Breast epithelium (tissue), 4 donors: ENCODE data around the gene TRIM66. TPM values are rescaled to one million over a fixed set of nuclear protein-coding genes. Genes with fewer than 3 reads are reported as not detected.

Experiments used
- DNase-seq, 2 donors: peaks; one replicate each; pipeline ENCODE4 v3.0.0-alpha.2; 2019; ENCODE audit warnings: low spot score in 2 of 2
- H3K27ac ChIP-seq, 2 donors: fragments of 200-600 bp; sonication (generic) in 1 of 2; one replicate each; pipeline ENCODE4 v1.5.1; 2016 to 2019; ENCODE audit warnings: mild to moderate bottlenecking in 1 of 2
- H3K27me3 ChIP-seq, 2 donors: fragments of 200-600 bp; sonication (generic) in 1 of 2; one replicate each; pipeline versions ENCODE4 v1.5.1 to v1.6.0; 2017 to 2019; ENCODE audit warnings: control low read depth in 1 of 2, mild to moderate bottlenecking in 1 of 2
- H3K36me3 ChIP-seq: fragments of 200-600 bp; one replicate; pipeline ENCODE4 v1.5.1; 2019
- H3K4me1 ChIP-seq, 2 donors: fragments of 200-600 bp; sonication (generic); one replicate each; pipeline ENCODE4 v1.5.1; 2016 to 2019; ENCODE audit warnings: control low read depth in 1 of 2
- H3K4me3 ChIP-seq, 3 donors: fragments of 200-600 bp; sonication (generic); 1 replicate in 2 of 3; 2 replicates in 1 of 3; pipeline ENCODE4 v1.5.1; 2016 to 2019; ENCODE audit warnings: mild to moderate bottlenecking in 3 of 3, moderate library complexity in 2 of 3
- H3K9me3 ChIP-seq, 2 donors: fragments of 200-600 bp; sonication (generic) in 1 of 2; one replicate each; pipeline ENCODE4 v1.5.1; 2016 to 2019; ENCODE audit warnings: control low read depth in 1 of 2
- POLR2A ChIP-seq: fragments of 450-650 bp; IDR thresholded peaks from one replicate; pipeline ENCODE4 v1.6.1; 2016; ENCODE audit warnings: antibody characterized with exemption, mild to moderate bottlenecking, moderate library complexity
- POLR2AphosphoS5 ChIP-seq, 3 donors: sonication (generic); formaldehyde crosslinking; IDR thresholded peaks; one replicate each; pipeline ENCODE4 v1.6.1; 2017; ENCODE audit warnings: antibody characterized with exemption in 3 of 3
- intact Hi-C: fragments of 100-400 bp; cut with DNase I; formaldehyde crosslinking; loops from one replicate; pipeline ENCODE4 v1.15.1; 2023; ENCODE audit warnings: low total_unique reads
- total RNA-seq, 3 donors: library from RNA; depleted of rRNA; stranded (reverse); fragments of >200 nt; gene quantifications; one replicate each; pipeline ENCODE4 v1.1.0, GENCODE V29; 2016
- TF ChIP-seq, protein P1 (sequence below), 3 donors: fragments of 450-650 bp; IDR thresholded peaks; one replicate each; pipeline ENCODE4 v1.5.1; 2016 to 2017; ENCODE audit warnings: antibody characterized with exemption in 3 of 3, mild to moderate bottlenecking in 3 of 3, moderate library complexity in 3 of 3

The TRIM66 gene
- total RNA-seq, 3 donors from 2014 or later = 6.6 to 12.7 (median 11.5) TPM

- Histone ChIP-seq H3K27ac (peak overlapping the region; percentile 87 to 98), H3K4me1 (peaks cover 21 to 57% of the 10 kb centered on the region in 2 donors), H3K9me3 (no peaks in the 10 kb centered on the region), H3K36me3 (no peaks in the 10 kb centered on the region), H3K27me3 (no peaks in the 10 kb centered on the region), H3K4me3 (peak overlapping the region in 1 of 3 donors; percentile 34)
- no peak for DNase-seq
- intact Hi-C loops = loop anchor here (10.0 kb wide), 1 partner anchor 89 kb away; no protein-coding TSS in a partner anchor
- no peak for TF ChIP-seq POLR2A
- TF ChIP-seq POLR2AphosphoS5 (IDR thresholded peaks at IDR 0.05) = peak in 1 of 3 donors; percentile 57
Observed at GRCh38 chr11:8715501-8715900, 33.0 kb upstream of the TRIM66 start.

DNA sequence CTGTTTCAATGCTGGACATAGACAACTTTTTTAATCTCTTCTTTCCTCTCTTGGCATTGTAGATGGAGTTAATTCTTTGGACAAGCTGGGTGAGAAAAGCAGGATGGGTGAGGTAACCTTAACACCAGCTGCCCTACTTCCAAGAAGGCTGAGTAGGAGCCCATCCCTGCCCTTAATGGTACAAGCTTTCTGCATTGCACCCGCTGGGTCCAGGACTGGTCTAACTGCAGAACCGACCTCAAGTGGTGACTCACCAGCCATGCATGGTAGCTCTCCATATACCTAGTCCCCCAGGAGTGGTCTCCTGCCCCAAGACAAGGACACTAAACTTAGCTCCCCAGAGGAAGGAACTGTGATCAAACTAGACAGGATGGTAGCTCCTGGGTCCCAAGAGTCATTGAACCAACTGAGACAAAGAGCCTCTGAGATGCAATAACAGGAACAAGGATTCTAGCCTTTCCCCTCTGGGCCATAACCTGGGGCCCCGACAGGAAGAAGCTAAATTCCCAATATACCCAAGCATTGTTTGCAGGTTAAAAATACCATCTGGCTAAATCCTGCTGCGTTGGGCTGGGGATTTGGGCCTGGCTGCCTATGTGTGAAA lies 32.3 kb upstream of the TRIM66 start:
- DNase-seq = no peak
- no peaks in the 10 kb centered on the region for H3K9me3 ChIP-seq
- H3K4me3 ChIP-seq = no peak overlapping the region
- TF ChIP-seq, protein P1, sequence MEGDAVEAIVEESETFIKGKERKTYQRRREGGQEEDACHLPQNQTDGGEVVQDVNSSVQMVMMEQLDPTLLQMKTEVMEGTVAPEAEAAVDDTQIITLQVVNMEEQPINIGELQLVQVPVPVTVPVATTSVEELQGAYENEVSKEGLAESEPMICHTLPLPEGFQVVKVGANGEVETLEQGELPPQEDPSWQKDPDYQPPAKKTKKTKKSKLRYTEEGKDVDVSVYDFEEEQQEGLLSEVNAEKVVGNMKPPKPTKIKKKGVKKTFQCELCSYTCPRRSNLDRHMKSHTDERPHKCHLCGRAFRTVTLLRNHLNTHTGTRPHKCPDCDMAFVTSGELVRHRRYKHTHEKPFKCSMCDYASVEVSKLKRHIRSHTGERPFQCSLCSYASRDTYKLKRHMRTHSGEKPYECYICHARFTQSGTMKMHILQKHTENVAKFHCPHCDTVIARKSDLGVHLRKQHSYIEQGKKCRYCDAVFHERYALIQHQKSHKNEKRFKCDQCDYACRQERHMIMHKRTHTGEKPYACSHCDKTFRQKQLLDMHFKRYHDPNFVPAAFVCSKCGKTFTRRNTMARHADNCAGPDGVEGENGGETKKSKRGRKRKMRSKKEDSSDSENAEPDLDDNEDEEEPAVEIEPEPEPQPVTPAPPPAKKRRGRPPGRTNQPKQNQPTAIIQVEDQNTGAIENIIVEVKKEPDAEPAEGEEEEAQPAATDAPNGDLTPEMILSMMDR (IDR thresholded peaks at IDR 0.05) = no peak
- TF ChIP-seq POLR2A = no peak
- no peaks in the 10 kb centered on the region for H3K36me3 ChIP-seq
- H3K27me3 ChIP-seq = no peaks in the 10 kb centered on the region
- peaks cover 18 to 50% of the 10 kb centered on the region in 2 donors for H3K4me1 ChIP-seq
- peak overlapping the region; percentile 87 to 98 for H3K27ac ChIP-seq
- intact Hi-C loops = loop anchor here (10.0 kb wide), 1 partner anchor 90 kb away; no protein-coding TSS in a partner anchor

DNA sequence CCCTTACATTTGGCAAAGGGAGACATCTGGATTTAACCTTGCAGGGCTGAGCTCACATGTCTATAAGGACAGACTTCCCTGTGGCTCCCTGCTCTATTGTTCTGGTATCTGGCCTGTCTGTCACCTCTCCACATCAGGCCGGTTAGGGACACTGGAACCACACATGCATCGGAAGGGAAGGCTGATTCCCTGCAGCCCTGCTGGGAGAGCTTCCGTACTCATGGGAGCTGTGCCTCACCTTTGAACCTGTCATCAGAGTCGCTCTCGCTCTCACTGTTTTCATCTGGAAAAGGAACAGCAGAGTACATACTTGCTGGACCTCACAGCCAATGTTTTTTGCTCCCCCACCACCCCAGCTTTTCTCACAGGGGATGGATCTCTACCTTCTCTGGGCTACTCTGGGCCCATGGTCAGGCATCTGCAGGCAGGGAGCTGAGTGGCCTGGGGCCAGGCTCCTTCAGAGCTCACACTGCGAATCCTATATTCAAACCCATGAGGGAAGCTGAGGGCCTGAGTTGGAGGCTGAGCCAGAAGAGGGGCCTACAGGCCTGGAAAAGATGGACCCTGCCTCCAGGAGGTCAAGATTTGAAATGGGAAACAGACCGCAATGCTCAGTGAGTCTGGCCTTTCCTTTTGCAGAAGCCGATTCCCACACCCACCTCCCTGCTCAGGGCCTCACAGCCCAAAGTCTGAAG lies 31.4 kb upstream of the TRIM66 start:
- Histone ChIP-seq H3K27me3 (no peaks in the 10 kb centered on the region), H3K4me1 (peaks cover 15 to 43% of the 10 kb centered on the region in 2 donors), H3K9me3 (no peaks in the 10 kb centered on the region), H3K27ac (peak overlapping the region; percentile 87 to 98), H3K36me3 (no peaks in the 10 kb centered on the region), H3K4me3 (no peak overlapping the region)
- intact Hi-C loops = loop anchor here (10.0 kb wide), 1 partner anchor 91 kb away; no protein-coding TSS in a partner anchor
- no peak for DNase-seq
- TF ChIP-seq, protein P1 (IDR thresholded peaks at IDR 0.05) = no peak
- no peak for TF ChIP-seq POLR2A
- no peak for TF ChIP-seq POLR2AphosphoS5 (IDR thresholded peaks at IDR 0.05)

- Histone ChIP-seq H3K27ac (peak overlapping the region; percentile 87 to 98), H3K9me3 (no peaks in the 10 kb centered on the region), H3K27me3 (no peaks in the 10 kb centered on the region), H3K4me3 (no peak overlapping the region), H3K4me1 (peaks cover 10 to 35% of the 10 kb centered on the region in 2 donors), H3K36me3 (no peaks in the 10 kb centered on the region)
- intact Hi-C loops = loop anchor here (10.0 kb wide), 1 partner anchor 92 kb away; no protein-coding TSS in a partner anchor
- TF ChIP-seq POLR2AphosphoS5 (IDR thresholded peaks at IDR 0.05) = no peak
- no peak for TF ChIP-seq POLR2A
- TF ChIP-seq, protein P1 (IDR thresholded peaks at IDR 0.05) = no peak
- DNase-seq = no peak
Observed at GRCh38 chr11:8712506-8712905, 30.0 kb upstream of the TRIM66 start.

DNA sequence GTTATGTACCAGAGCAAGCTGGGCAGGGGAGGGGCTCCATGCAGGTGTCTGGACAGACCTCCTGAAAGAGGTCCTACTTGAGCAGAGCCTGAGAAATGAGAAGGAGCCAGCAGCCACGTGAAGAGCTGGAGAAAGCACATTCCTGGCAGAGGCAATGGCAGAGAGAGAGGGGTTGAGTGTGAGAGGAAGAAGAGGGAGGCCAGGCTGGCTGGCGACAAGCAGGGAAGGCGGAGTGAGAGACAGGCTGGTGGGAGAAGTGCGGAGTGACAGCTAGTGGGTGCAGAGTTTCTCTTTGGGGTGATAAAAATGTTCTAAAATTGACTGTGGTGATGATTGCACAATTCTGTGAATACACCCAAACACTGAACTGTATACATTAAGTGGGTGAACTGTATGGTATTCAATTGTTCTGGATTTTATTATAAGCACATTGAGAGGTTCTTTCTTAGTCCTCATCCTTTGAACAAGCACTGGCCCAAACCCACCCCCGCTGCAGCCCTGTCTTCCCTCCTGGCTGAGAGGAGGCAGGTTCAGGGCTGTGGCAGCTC lies 29.5 kb upstream of the TRIM66 start:
- TF ChIP-seq POLR2A (no peak), POLR2AphosphoS5 (IDR thresholded peaks at IDR 0.05) (no peak)
- TF ChIP-seq, protein P1 (IDR thresholded peaks at IDR 0.05) = no peak
- no peak for DNase-seq
- H3K4me1 ChIP-seq = peaks cover 5 to 35% of the 10 kb centered on the region in 2 donors
- no peak overlapping the region for H3K4me3 ChIP-seq
- intact Hi-C loops = loop anchor here (10.0 kb wide), 1 partner anchor 93 kb away; no protein-coding TSS in a partner anchor
- H3K36me3 ChIP-seq = no peaks in the 10 kb centered on the region
- peak overlapping the region; percentile 87 to 98 for H3K27ac ChIP-seq
- no peaks in the 10 kb centered on the region for H3K9me3 ChIP-seq
- H3K27me3 ChIP-seq = no peaks in the 10 kb centered on the region
